Measurements from ENCODE around the gene OSBPL9. TPM values are rescaled to one million over a fixed set of nuclear protein-coding genes. Genes with fewer than 3 reads are reported as not detected.

OSBPL9 gene
- total RNA-seq, 1 donor from 2014 or later: 91.2 TPM

GRCh38 chr1:51638350-51638749 is 21.5 kb downstream of the OSBPL9 start:
- TF ChIP-seq CTCF (IDR thresholded peaks at IDR 0.05; ENCODE audit: unreplicated experiment): no peak
- Mint-ChIP-seq H3K27me3 (ENCODE audit: unreplicated experiment) (no peaks in the 10 kb centered on the region), H3K4me3 (ENCODE audit: unreplicated experiment) (no peak overlapping the region), H3K36me3 (ENCODE audit: low read depth, unreplicated experiment) (peaks cover under 1% of the 10 kb centered on the region), H3K27ac (ENCODE audit: unreplicated experiment) (no peak overlapping the region), H3K9me3 (ENCODE audit: unreplicated experiment) (no peaks in the 10 kb centered on the region), H3K4me1 (ENCODE audit: unreplicated experiment) (peaks cover 10% of the 10 kb centered on the region)
- no peak for DNase-seq (ENCODE audit: low spot score)

- peaks cover 4% of the 10 kb centered on the region for H3K36me3 Mint-ChIP-seq (ENCODE audit: low read depth, unreplicated experiment)
- H3K27ac Mint-ChIP-seq (ENCODE audit: unreplicated experiment): no peak overlapping the region
- DNase-seq (ENCODE audit: low spot score): no peak
- H3K4me1 Mint-ChIP-seq (ENCODE audit: unreplicated experiment): peaks cover 8% of the 10 kb centered on the region
- no peaks in the 10 kb centered on the region for H3K9me3 Mint-ChIP-seq (ENCODE audit: unreplicated experiment)
- no peak overlapping the region for H3K4me3 Mint-ChIP-seq (ENCODE audit: unreplicated experiment)
- no peaks in the 10 kb centered on the region for H3K27me3 Mint-ChIP-seq (ENCODE audit: unreplicated experiment)
- TF ChIP-seq CTCF (IDR thresholded peaks at IDR 0.05; ENCODE audit: unreplicated experiment): no peak
These were observed 22.8 kb downstream of the OSBPL9 start for GRCh38 chr1:51639694-51640093.

- no peak for TF ChIP-seq CTCF (IDR thresholded peaks at IDR 0.05; ENCODE audit: unreplicated experiment)
- Mint-ChIP-seq H3K27ac (ENCODE audit: unreplicated experiment) (no peak overlapping the region), H3K4me1 (ENCODE audit: unreplicated experiment) (peaks cover 3% of the 10 kb centered on the region), H3K27me3 (ENCODE audit: unreplicated experiment) (no peaks in the 10 kb centered on the region), H3K4me3 (ENCODE audit: unreplicated experiment) (no peak overlapping the region), H3K9me3 (ENCODE audit: unreplicated experiment) (no peaks in the 10 kb centered on the region), H3K36me3 (ENCODE audit: low read depth, unreplicated experiment) (peaks cover 4% of the 10 kb centered on the region)
- DNase-seq (ENCODE audit: low spot score): no peak
These were observed 24.2 kb downstream of the OSBPL9 start for GRCh38 chr1:51641096-51641495.

GRCh38 chr1:51642739-51643142 is 25.8 kb downstream of the OSBPL9 start:
- H3K27me3 Mint-ChIP-seq (ENCODE audit: unreplicated experiment): no peaks in the 10 kb centered on the region
- no peak overlapping the region for H3K4me3 Mint-ChIP-seq (ENCODE audit: unreplicated experiment)
- peaks cover 3% of the 10 kb centered on the region for H3K4me1 Mint-ChIP-seq (ENCODE audit: unreplicated experiment)
- no peak for TF ChIP-seq CTCF (IDR thresholded peaks at IDR 0.05; ENCODE audit: unreplicated experiment)
- no peaks in the 10 kb centered on the region for H3K9me3 Mint-ChIP-seq (ENCODE audit: unreplicated experiment)
- H3K27ac Mint-ChIP-seq (ENCODE audit: unreplicated experiment): no peak overlapping the region
- peaks cover 4% of the 10 kb centered on the region for H3K36me3 Mint-ChIP-seq (ENCODE audit: low read depth, unreplicated experiment)
- DNase-seq (ENCODE audit: low spot score): no peak

GRCh38 chr1:51643362-51643761 is 26.5 kb downstream of the OSBPL9 start:
- peaks cover 4% of the 10 kb centered on the region for H3K36me3 Mint-ChIP-seq (ENCODE audit: low read depth, unreplicated experiment)
- H3K27ac Mint-ChIP-seq (ENCODE audit: unreplicated experiment): no peak overlapping the region
- no peak overlapping the region for H3K4me3 Mint-ChIP-seq (ENCODE audit: unreplicated experiment)
- DNase-seq (ENCODE audit: low spot score): no peak
- H3K4me1 Mint-ChIP-seq (ENCODE audit: unreplicated experiment): peaks cover 6% of the 10 kb centered on the region
- no peak for TF ChIP-seq CTCF (IDR thresholded peaks at IDR 0.05; ENCODE audit: unreplicated experiment)
- no peaks in the 10 kb centered on the region for H3K9me3 Mint-ChIP-seq (ENCODE audit: unreplicated experiment)
- H3K27me3 Mint-ChIP-seq (ENCODE audit: unreplicated experiment): no peaks in the 10 kb centered on the region
